Glutamatergic neuron (in vitro differentiated cells): ENCODE measurements around the gene TBX2. TPM values are rescaled to one million over a fixed set of nuclear protein-coding genes. Genes with fewer than 3 reads are reported as not detected.
A peak's percentile ranks its signal among the peaks of the same experiment; 100 is the strongest.
"Not testable (repeated sequence)": the region's sequence is repeated elsewhere in the genome, so short reads cannot be mapped to it uniquely, and the experiment has no call there.

ENCODE experiments used
- DNase-seq: peaks from one replicate; pipeline ENCODE4 v3.0.0; 2022
- H3K27ac Mint-ChIP-seq: one replicate; pipeline ENCODE4 v1.8.0; 2020; ENCODE audit warnings: mild to moderate bottlenecking, mixed read lengths, inconsistent platforms; ENCODE audit not compliant: unreplicated experiment
- H3K27me3 Mint-ChIP-seq: one replicate; pipeline ENCODE4 v1.8.0; 2020; ENCODE audit warnings: mild to moderate bottlenecking, moderate library complexity, mixed read lengths, inconsistent platforms; ENCODE audit not compliant: unreplicated experiment
- H3K36me3 Mint-ChIP-seq: one replicate; pipeline ENCODE4 v1.8.0; 2020; ENCODE audit warnings: mild to moderate bottlenecking, mixed read lengths, inconsistent platforms; ENCODE audit not compliant: unreplicated experiment
- H3K4me1 Mint-ChIP-seq: one replicate; pipeline ENCODE4 v1.8.0; 2020; ENCODE audit warnings: mild to moderate bottlenecking, low read depth, mixed read lengths, inconsistent platforms; ENCODE audit not compliant: unreplicated experiment
- H3K4me3 Mint-ChIP-seq: one replicate; pipeline ENCODE4 v1.8.0; 2020; ENCODE audit warnings: mild to moderate bottlenecking, mixed read lengths, inconsistent platforms; ENCODE audit not compliant: unreplicated experiment
- H3K9me3 Mint-ChIP-seq: one replicate; pipeline ENCODE4 v1.8.0; 2020; ENCODE audit warnings: mild to moderate bottlenecking, moderate library complexity, mixed read lengths, inconsistent platforms; ENCODE audit not compliant: unreplicated experiment
- total RNA-seq: library from RNA; stranded (reverse); fragmentation: NEBNext Ultra II Directional; extraction: Animal tissue kit (Norgen Biotek cat#: 25700); gene quantifications from one replicate; pipeline ENCODE4 v1.2.1, GENCODE V29; 2021; ENCODE audit not compliant: unreplicated experiment
- TF ChIP-seq, protein P1 (sequence below): fragments of 200-600 bp; sonication (generic); IDR thresholded peaks from one replicate; pipeline ENCODE4 v1.5.0; 2021; ENCODE audit not compliant: partially characterized antibody, unreplicated experiment

Gene TBX2
- total RNA-seq, 1 donor from 2014 or later, result 5.4 TPM

GRCh38 chr17:61448042-61448441 is 48.4 kb downstream of the TBX2 start:
- Mint-ChIP-seq H3K9me3 (peaks cover 2% of the 10 kb centered on the region), H3K27ac (no peak overlapping the region), H3K4me1 (no peaks in the 10 kb centered on the region), H3K4me3 (no peak overlapping the region), H3K36me3 (no peaks in the 10 kb centered on the region), H3K27me3 (peaks cover 17% of the 10 kb centered on the region)
- no peak for DNase-seq
- TF ChIP-seq, protein P1, sequence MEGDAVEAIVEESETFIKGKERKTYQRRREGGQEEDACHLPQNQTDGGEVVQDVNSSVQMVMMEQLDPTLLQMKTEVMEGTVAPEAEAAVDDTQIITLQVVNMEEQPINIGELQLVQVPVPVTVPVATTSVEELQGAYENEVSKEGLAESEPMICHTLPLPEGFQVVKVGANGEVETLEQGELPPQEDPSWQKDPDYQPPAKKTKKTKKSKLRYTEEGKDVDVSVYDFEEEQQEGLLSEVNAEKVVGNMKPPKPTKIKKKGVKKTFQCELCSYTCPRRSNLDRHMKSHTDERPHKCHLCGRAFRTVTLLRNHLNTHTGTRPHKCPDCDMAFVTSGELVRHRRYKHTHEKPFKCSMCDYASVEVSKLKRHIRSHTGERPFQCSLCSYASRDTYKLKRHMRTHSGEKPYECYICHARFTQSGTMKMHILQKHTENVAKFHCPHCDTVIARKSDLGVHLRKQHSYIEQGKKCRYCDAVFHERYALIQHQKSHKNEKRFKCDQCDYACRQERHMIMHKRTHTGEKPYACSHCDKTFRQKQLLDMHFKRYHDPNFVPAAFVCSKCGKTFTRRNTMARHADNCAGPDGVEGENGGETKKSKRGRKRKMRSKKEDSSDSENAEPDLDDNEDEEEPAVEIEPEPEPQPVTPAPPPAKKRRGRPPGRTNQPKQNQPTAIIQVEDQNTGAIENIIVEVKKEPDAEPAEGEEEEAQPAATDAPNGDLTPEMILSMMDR, result no peak

GRCh38 chr17:61449140-61449539 is 49.5 kb downstream of the TBX2 start:
- H3K4me3 Mint-ChIP-seq, H3K4me1 Mint-ChIP-seq, H3K9me3 Mint-ChIP-seq, DNase-seq, H3K36me3 Mint-ChIP-seq, H3K27ac Mint-ChIP-seq: not testable (repeated sequence)
- H3K27me3 Mint-ChIP-seq, result peaks cover 19% of the 10 kb centered on the region

- TF ChIP-seq, protein P1, result no peak
- H3K4me3 Mint-ChIP-seq, result no peak overlapping the region
- no peak overlapping the region for H3K27ac Mint-ChIP-seq
- no peaks in the 10 kb centered on the region for H3K36me3 Mint-ChIP-seq
- peaks cover 2% of the 10 kb centered on the region for H3K4me1 Mint-ChIP-seq
- no peak for DNase-seq
- H3K27me3 Mint-ChIP-seq, result peaks cover 20% of the 10 kb centered on the region
- H3K9me3 Mint-ChIP-seq, result peaks cover 9% of the 10 kb centered on the region
These were observed 50.3 kb downstream of the TBX2 start for GRCh38 chr17:61449707-61450640.

DNA sequence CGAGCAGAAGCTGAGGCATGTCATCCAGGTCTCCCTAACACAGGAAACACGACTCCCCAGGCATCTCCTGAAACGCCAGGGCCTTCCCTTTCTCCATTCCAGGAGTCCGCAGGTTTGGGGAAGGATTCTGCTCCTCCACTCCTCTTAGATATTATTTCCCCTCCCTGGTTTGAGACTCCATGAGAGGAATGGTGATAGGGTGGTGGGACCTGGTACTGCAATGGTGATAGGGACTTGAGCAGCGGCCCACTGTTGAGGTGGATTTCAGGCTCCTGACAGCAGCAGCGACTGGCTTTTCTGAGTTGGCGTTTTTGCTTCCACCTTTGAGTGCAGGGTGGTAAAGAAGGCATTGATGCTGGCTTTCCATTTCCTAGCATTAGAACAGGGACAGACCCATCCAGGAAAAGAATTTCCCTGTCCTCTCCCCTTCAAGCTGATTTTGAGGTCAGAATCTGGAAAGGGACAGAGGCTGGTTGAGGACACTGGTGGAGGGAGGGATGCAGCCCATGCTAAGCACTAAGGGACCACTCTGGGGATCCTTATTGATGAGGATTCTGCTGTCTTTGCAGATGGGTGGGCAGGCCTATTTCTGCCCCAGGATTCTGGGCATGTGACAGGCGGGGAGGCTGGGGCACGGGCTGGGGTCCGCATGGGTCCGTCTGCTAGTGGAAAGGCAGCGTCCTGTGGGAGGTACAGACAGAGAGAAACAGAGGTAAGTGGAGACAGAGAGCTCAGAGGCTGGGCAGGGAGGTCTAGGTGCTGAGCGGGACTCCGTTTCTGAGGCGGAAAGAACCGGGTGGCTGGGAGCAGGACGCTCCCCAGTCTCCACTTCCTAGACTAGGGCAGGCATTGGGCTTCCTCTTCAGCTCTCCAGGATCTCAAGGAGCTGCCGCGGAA is 51.2 kb downstream of the TBX2 start:
- Mint-ChIP-seq H3K27ac (no peak overlapping the region), H3K4me3 (peak overlapping the region; percentile 59), H3K9me3 (peaks cover 10% of the 10 kb centered on the region), H3K4me1 (peaks cover 2% of the 10 kb centered on the region), H3K27me3 (peaks cover 27% of the 10 kb centered on the region), H3K36me3 (no peaks in the 10 kb centered on the region)
- no peak for DNase-seq
- TF ChIP-seq, protein P1, result no peak

GRCh38 chr17:61451538-61452300 is 52.1 kb downstream of the TBX2 start:
- peak; percentile 55 for DNase-seq
- H3K27me3 Mint-ChIP-seq, result peaks cover 26% of the 10 kb centered on the region
- no peak overlapping the region for H3K4me3 Mint-ChIP-seq
- H3K4me1 Mint-ChIP-seq, result peaks cover 2% of the 10 kb centered on the region
- H3K27ac Mint-ChIP-seq, result no peak overlapping the region
- H3K36me3 Mint-ChIP-seq, result no peaks in the 10 kb centered on the region
- TF ChIP-seq, protein P1, result no peak
- H3K9me3 Mint-ChIP-seq, result peaks cover 10% of the 10 kb centered on the region
